ENCODE measurements around the gene FANCC.

- no peak for TF ChIP-seq POLR2A (IDR thresholded peaks at IDR 0.05)
- no peak for TF ChIP-seq CTCF (IDR thresholded peaks at IDR 0.05 in 8 of 11, conservative IDR thresholded peaks at IDR 0.05 in 3 of 11)
Measured at GRCh38 chr9:95090023-95090791, 227.3 kb downstream of the FANCC start.

All from spleen (tissue), 7 donors.